Spinal cord (tissue), 10 donors: ENCODE results near the gene MAGI3. TPM values are rescaled to one million over a fixed set of nuclear protein-coding genes. Genes with fewer than 3 reads are reported as not detected.
"Not testable (repeated sequence)": the region's sequence is repeated elsewhere in the genome, so short reads cannot be mapped to it uniquely, and the experiment has no call there.

Experiments
- DNase-seq, 6 donors: peaks; one replicate each; pipeline versions ENCODE4 v3.0.0 to v3.0.0-alpha.2; 2013 to 2015; ENCODE audit warnings: low spot score in 6 of 6, low read depth in 4 of 6
- H3K27ac ChIP-seq: one replicate; pipeline ENCODE4 v1.5.1; 2013; ENCODE audit warnings: low read depth, low read length, control low read depth
- H3K27me3 ChIP-seq: one replicate; pipeline ENCODE4 v1.6.1; 2013; ENCODE audit warnings: low read length; ENCODE audit not compliant: control insufficient read depth, insufficient read depth
- H3K36me3 ChIP-seq: one replicate; pipeline ENCODE4 v1.6.1; 2013; ENCODE audit warnings: low read length; ENCODE audit not compliant: control insufficient read depth, insufficient read depth
- H3K4me1 ChIP-seq: one replicate; pipeline ENCODE4 v1.6.1; 2013; ENCODE audit warnings: low read length; ENCODE audit not compliant: control insufficient read depth, insufficient read depth
- H3K4me3 ChIP-seq: one replicate; pipeline ENCODE4 v1.5.1; 2013; ENCODE audit warnings: low read depth, low read length, control low read depth
- H3K9me3 ChIP-seq: one replicate; pipeline ENCODE4 v1.6.1; 2013; ENCODE audit warnings: low read length; ENCODE audit not compliant: control insufficient read depth, insufficient read depth
- WGBS: methylation state at CpG from one replicate; pipeline ENCODE4 v1.1.5; 2013; ENCODE audit warnings: missing lambda C conversion rate; ENCODE audit not compliant: insufficient coverage; 5-methylcytosine and 5-hydroxymethylcytosine counted together
- polyA plus RNA-seq, 2 donors: library from polyadenylated mRNA; unstranded; fragments of 120-200 nt; gene quantifications; one replicate each; pipeline ENCODE4 v1.2.1, GENCODE V29; 2013; ENCODE audit not compliant: insufficient read length in 2 of 2
- total RNA-seq, 2 donors: library from RNA; depleted of rRNA in 1 of 2; stranded (reverse); fragments of 120-200 nt in 1 of 2; fragments of >200 nt in 1 of 2; gene quantifications; one replicate each; pipeline versions ENCODE4 v1.2.3 to v1.2.4, GENCODE V29; 2013 to 2014
- donor health status: healthy.

MAGI3 gene
- total and polyA plus RNA-seq, 4 donors: 24.2 to 46.0 (median 29.5) TPM

DNA sequence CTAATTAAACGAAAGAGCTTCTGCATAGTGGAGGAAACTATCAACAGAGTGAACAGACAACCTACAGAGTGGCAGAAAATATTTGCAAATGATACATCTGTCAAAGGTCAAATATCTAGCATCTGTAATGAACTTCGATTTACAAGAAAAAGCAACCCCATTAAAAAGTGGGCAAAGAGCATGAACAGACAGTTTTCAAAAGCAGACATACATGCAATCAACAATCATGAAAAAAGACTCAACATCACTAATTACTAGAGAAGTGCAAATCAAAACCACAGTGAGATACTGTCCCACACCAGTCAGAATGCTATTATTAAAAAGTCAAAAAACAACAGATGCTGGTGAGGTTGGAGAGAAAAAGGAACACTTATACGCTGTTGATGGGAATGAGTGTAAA, 103.2 kb downstream of the MAGI3 start:
- Histone ChIP-seq H3K9me3 (peaks cover 2% of the 10 kb centered on the region), H3K4me1 (no peaks in the 10 kb centered on the region), H3K4me3 (no peak overlapping the region), H3K36me3 (no peaks in the 10 kb centered on the region), H3K27ac (no peak overlapping the region), H3K27me3 (no peaks in the 10 kb centered on the region)
- WGBS: no CpG with 5 or more reads among the region's 3 CpGs
- DNase-seq: no peak

GRCh38 chr1:113505357-113505756, 115.0 kb downstream of the MAGI3 start:
- no peaks in the 10 kb centered on the region for H3K27me3 ChIP-seq
- no peak for DNase-seq
- no peaks in the 10 kb centered on the region for H3K4me1 ChIP-seq
- H3K27ac ChIP-seq: no peak overlapping the region
- WGBS: 86% methylated on average over 1 of the region's 1 CpG
- H3K36me3 ChIP-seq: no peaks in the 10 kb centered on the region
- H3K9me3 ChIP-seq: no peaks in the 10 kb centered on the region
- no peak overlapping the region for H3K4me3 ChIP-seq

DNA sequence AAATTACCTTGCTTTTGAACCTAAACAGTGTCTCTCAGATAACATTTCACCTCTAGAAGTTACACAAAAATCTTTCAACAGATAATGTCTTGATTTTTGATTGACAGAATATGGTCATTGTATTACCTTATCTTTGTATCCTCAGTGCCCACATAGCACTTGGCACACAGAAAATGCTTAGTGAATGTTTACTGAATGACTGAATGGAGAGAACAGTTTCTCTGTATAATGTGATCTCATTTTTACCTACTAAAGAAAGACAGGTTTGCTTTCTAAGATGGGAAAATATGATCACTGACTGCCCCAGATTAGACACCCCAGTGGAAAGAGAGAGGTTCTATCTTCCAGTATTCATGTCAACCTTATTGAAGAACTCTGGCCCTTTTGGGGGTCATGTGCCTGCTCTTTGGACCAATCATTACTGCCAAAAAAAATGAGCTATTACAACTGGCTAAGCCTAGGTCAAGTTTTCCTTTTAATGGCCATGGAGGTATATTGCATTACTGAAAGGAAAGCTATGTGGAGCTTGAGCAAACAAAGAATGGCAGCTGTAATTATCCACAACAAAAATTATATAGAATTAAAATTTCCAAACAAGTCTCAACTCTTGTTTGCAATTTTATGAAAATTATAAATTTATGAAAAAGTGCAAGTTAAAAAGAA, 117.4 kb downstream of the MAGI3 start:
- H3K36me3 ChIP-seq: no peaks in the 10 kb centered on the region
- H3K27ac ChIP-seq: no peak overlapping the region
- H3K27me3 ChIP-seq: no peaks in the 10 kb centered on the region
- no peak overlapping the region for H3K4me3 ChIP-seq
- no peaks in the 10 kb centered on the region for H3K4me1 ChIP-seq
- DNase-seq: no peak
- H3K9me3 ChIP-seq: peaks cover 4% of the 10 kb centered on the region

DNA sequence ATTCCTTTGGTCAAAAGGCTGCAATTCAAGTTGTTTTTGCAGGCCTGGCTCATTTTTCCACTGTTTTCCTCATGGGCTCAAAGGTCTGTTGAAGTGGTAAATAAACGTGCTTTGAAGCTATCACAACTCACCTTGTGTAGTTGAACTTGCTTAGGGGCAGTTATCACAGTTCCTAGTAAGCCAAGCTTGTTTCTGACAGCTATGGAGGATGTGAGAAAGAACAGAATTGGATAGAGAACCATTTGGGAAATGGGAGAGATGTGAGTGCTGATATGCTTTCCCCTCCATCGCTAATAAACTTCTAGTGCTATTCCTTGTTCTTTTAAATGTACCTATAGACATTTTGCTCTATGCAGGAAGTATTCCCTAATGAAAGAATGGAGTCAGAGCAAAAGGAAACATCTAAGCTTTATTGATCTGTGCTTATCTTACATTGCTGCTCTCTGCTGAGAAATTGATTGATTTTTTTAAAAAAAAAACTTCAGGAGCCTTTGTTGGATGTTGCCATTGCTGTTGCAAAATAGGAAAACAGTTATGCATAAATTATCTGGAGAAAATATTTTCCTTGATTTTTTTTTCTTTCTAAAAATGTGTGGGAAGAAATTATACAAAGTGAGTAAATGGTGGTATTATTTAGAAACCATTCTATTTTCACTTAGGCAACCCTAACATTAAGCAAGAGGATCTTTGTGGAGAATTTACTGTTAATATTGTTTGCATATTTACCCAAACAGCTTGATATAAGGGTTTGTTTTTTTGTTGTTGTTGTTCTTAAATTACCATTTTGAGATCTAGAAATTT, 118.2 kb downstream of the MAGI3 start:
- no CpG with 5 or more reads among the region's 2 CpGs for WGBS
- Histone ChIP-seq H3K27ac (no peak overlapping the region), H3K4me1 (no peaks in the 10 kb centered on the region), H3K4me3 (no peak overlapping the region), H3K9me3 (peaks cover 4% of the 10 kb centered on the region), H3K36me3 (no peaks in the 10 kb centered on the region), H3K27me3 (no peaks in the 10 kb centered on the region)
- peak in 1 of 6 donors; percentile 3 for DNase-seq

- not testable (repeated sequence) for H3K27ac ChIP-seq, H3K4me3 ChIP-seq, DNase-seq, H3K27me3 ChIP-seq, H3K36me3 ChIP-seq, H3K4me1 ChIP-seq, H3K9me3 ChIP-seq
- no CpG with 5 or more reads among the region's 12 CpGs for WGBS
Measured at GRCh38 chr1:113509766-113510165, 119.5 kb downstream of the MAGI3 start.

GRCh38 chr1:113511269-113511668, 121.0 kb downstream of the MAGI3 start:
- H3K27ac ChIP-seq: no peak overlapping the region
- peaks cover 4% of the 10 kb centered on the region for H3K9me3 ChIP-seq
- 100% methylated on average over 2 of the region's 2 CpGs for WGBS
- H3K36me3 ChIP-seq: no peaks in the 10 kb centered on the region
- no peak overlapping the region for H3K4me3 ChIP-seq
- H3K4me1 ChIP-seq: no peaks in the 10 kb centered on the region
- no peak for DNase-seq
- H3K27me3 ChIP-seq: no peaks in the 10 kb centered on the region

- no peaks in the 10 kb centered on the region for H3K4me1 ChIP-seq
- no peaks in the 10 kb centered on the region for H3K36me3 ChIP-seq
- no CpG with 5 or more reads among the region's 1 CpG for WGBS
Measured at GRCh38 chr1:113515498-113515897, 125.2 kb downstream of the MAGI3 start.

DNA sequence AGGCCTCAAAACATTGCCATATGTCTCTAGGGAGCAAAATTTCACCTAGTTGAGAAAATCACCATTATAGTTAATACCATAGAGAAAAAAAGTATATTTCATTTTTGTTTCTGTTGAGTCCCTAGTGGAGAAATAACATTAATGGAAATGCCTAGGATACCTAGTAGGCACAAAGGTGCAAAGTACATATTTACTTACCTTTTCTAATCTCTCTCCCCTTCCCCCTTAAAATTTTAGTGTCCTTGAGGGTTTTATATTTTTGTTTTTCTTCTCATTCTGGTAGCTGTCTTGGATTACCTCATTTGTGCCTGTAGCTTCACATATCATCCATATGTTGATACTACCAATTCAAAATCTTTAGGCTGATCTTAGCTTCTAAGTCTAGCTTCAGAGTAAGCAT, 127.0 kb downstream of the MAGI3 start:
- Histone ChIP-seq H3K9me3 (no peaks in the 10 kb centered on the region), H3K36me3 (no peaks in the 10 kb centered on the region), H3K4me1 (no peaks in the 10 kb centered on the region), H3K27me3 (no peaks in the 10 kb centered on the region), H3K4me3 (no peak overlapping the region), H3K27ac (no peak overlapping the region)
- DNase-seq: no peak

More at GRCh38 chr1:113515498-113515897, 125.2 kb downstream of the MAGI3 start:
- no peak for DNase-seq
- H3K27ac ChIP-seq: no peak overlapping the region
- no peaks in the 10 kb centered on the region for H3K27me3 ChIP-seq
- H3K9me3 ChIP-seq: peaks cover 4% of the 10 kb centered on the region
- no peak overlapping the region for H3K4me3 ChIP-seq

DNA sequence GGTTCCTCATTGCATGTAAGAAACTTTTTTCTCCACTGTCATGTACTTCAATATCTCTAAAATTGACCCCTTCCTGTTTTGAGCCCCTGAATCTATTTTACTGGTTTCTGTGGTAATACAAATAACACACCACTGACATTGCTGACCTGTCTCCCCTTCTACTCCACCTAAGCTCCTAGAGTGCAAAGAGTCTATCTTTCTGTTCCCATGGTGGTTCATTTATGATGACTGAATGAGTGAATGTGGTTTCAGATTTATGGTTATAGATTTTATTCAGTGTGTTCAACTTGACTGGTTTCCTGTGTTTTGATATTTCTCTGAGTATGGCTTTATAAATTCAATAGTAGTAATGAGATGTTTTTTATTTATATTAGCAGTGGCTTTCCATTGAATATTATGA, 127.7 kb downstream of the MAGI3 start:
- H3K27ac ChIP-seq: no peak overlapping the region
- no peaks in the 10 kb centered on the region for H3K9me3 ChIP-seq
- H3K4me3 ChIP-seq: no peak overlapping the region
- DNase-seq: no peak
- H3K27me3 ChIP-seq: no peaks in the 10 kb centered on the region
- H3K36me3 ChIP-seq: no peaks in the 10 kb centered on the region
- no peaks in the 10 kb centered on the region for H3K4me1 ChIP-seq

GRCh38 chr1:113519556-113519955, 129.2 kb downstream of the MAGI3 start:
- Histone ChIP-seq H3K4me1 (no peaks in the 10 kb centered on the region), H3K9me3 (peaks cover 3% of the 10 kb centered on the region), H3K36me3 (no peaks in the 10 kb centered on the region), H3K27ac (no peak overlapping the region), H3K27me3 (no peaks in the 10 kb centered on the region), H3K4me3 (no peak overlapping the region)
- no peak for DNase-seq
